ENCODE results near the gene MAGI1.

DNA sequence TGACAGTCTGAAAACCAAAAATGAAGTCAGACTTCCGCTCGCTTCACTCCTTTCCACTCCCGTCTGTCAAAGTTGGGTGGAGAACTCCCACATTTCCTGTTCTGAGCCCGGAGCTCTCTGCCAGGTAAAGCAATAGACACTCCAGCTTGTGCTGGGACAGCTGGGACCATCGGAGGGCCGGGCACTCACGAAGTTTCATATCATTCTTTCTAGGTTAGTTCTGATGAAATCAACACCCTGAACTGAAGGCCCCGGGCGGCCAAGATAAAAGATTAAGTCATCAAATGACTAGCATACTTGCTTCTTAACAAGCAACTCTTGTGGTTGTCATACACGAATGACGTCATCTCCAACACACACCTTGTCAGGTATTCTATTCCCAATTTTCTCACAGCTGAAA lies 42.1 kb downstream of the MAGI1 start:
- TF ChIP-seq, protein P1, sequence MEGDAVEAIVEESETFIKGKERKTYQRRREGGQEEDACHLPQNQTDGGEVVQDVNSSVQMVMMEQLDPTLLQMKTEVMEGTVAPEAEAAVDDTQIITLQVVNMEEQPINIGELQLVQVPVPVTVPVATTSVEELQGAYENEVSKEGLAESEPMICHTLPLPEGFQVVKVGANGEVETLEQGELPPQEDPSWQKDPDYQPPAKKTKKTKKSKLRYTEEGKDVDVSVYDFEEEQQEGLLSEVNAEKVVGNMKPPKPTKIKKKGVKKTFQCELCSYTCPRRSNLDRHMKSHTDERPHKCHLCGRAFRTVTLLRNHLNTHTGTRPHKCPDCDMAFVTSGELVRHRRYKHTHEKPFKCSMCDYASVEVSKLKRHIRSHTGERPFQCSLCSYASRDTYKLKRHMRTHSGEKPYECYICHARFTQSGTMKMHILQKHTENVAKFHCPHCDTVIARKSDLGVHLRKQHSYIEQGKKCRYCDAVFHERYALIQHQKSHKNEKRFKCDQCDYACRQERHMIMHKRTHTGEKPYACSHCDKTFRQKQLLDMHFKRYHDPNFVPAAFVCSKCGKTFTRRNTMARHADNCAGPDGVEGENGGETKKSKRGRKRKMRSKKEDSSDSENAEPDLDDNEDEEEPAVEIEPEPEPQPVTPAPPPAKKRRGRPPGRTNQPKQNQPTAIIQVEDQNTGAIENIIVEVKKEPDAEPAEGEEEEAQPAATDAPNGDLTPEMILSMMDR (IDR thresholded peaks at IDR 0.05; ENCODE audit: insufficient read depth, low read length), result no peak
- TF ChIP-seq GABPA (IDR thresholded peaks at IDR 0.05; ENCODE audit: low read depth) (no peak), POLR2AphosphoS5 (IDR thresholded peaks at IDR 0.05; ENCODE audit: low read depth) (no peak)

Measured in HL-60 (cell line).